Glutamatergic neuron (in vitro differentiated cells): ENCODE data around the gene UBE2E2. TPM values are rescaled to one million over a fixed set of nuclear protein-coding genes. Genes with fewer than 3 reads are reported as not detected.
"Not testable (repeated sequence)": the region's sequence is repeated elsewhere in the genome, so short reads cannot be mapped to it uniquely, and the experiment has no call there.

Experiments used
- DNase-seq: peaks from one replicate; pipeline ENCODE4 v3.0.0; 2022
- H3K27ac Mint-ChIP-seq: one replicate; pipeline ENCODE4 v1.8.0; 2020; ENCODE audit warnings: mild to moderate bottlenecking, mixed read lengths, inconsistent platforms; ENCODE audit not compliant: unreplicated experiment
- H3K27me3 Mint-ChIP-seq: one replicate; pipeline ENCODE4 v1.8.0; 2020; ENCODE audit warnings: mild to moderate bottlenecking, moderate library complexity, mixed read lengths, inconsistent platforms; ENCODE audit not compliant: unreplicated experiment
- H3K36me3 Mint-ChIP-seq: one replicate; pipeline ENCODE4 v1.8.0; 2020; ENCODE audit warnings: mild to moderate bottlenecking, mixed read lengths, inconsistent platforms; ENCODE audit not compliant: unreplicated experiment
- H3K4me1 Mint-ChIP-seq: one replicate; pipeline ENCODE4 v1.8.0; 2020; ENCODE audit warnings: mild to moderate bottlenecking, low read depth, mixed read lengths, inconsistent platforms; ENCODE audit not compliant: unreplicated experiment
- H3K4me3 Mint-ChIP-seq: one replicate; pipeline ENCODE4 v1.8.0; 2020; ENCODE audit warnings: mild to moderate bottlenecking, mixed read lengths, inconsistent platforms; ENCODE audit not compliant: unreplicated experiment
- H3K9me3 Mint-ChIP-seq: one replicate; pipeline ENCODE4 v1.8.0; 2020; ENCODE audit warnings: mild to moderate bottlenecking, moderate library complexity, mixed read lengths, inconsistent platforms; ENCODE audit not compliant: unreplicated experiment
- CTCF ChIP-seq: fragments of 200-600 bp; sonication (generic); IDR thresholded peaks from one replicate; pipeline ENCODE4 v1.5.0; 2021; ENCODE audit not compliant: partially characterized antibody, unreplicated experiment
- total RNA-seq: library from RNA; stranded (reverse); fragmentation: NEBNext Ultra II Directional; extraction: Animal tissue kit (Norgen Biotek cat#: 25700); gene quantifications from one replicate; pipeline ENCODE4 v1.2.1, GENCODE V29; 2021; ENCODE audit not compliant: unreplicated experiment

Gene UBE2E2
- total RNA-seq, 1 donor from 2014 or later, result 40.6 TPM

GRCh38 chr3:23333633-23334032, 130.5 kb downstream of the UBE2E2 start:
- Mint-ChIP-seq H3K27ac (no peak overlapping the region), H3K9me3 (no peaks in the 10 kb centered on the region), H3K27me3 (no peaks in the 10 kb centered on the region), H3K4me1 (peaks cover 7% of the 10 kb centered on the region), H3K4me3 (no peak overlapping the region), H3K36me3 (no peaks in the 10 kb centered on the region)
- no peak for TF ChIP-seq CTCF
- DNase-seq, result no peak

GRCh38 chr3:23336853-23337252, 133.7 kb downstream of the UBE2E2 start:
- not testable (repeated sequence) for H3K27me3 Mint-ChIP-seq, H3K4me1 Mint-ChIP-seq, H3K36me3 Mint-ChIP-seq, H3K27ac Mint-ChIP-seq, H3K9me3 Mint-ChIP-seq, DNase-seq, H3K4me3 Mint-ChIP-seq

- Mint-ChIP-seq H3K36me3 (no peaks in the 10 kb centered on the region), H3K4me3 (no peak overlapping the region), H3K4me1 (peaks cover 7% of the 10 kb centered on the region), H3K27ac (no peak overlapping the region), H3K27me3 (no peaks in the 10 kb centered on the region), H3K9me3 (no peaks in the 10 kb centered on the region)
- no peak for DNase-seq
- no peak for TF ChIP-seq CTCF
Measured at GRCh38 chr3:23341147-23341838, 138.2 kb downstream of the UBE2E2 start.

- Mint-ChIP-seq H3K4me3 (no peak overlapping the region), H3K9me3 (no peaks in the 10 kb centered on the region), H3K27ac (no peak overlapping the region), H3K27me3 (no peaks in the 10 kb centered on the region), H3K4me1 (peaks cover 5% of the 10 kb centered on the region), H3K36me3 (no peaks in the 10 kb centered on the region)
- TF ChIP-seq CTCF, result no peak
- DNase-seq, result no peak
Measured at GRCh38 chr3:23342343-23342742, 139.2 kb downstream of the UBE2E2 start.

- Mint-ChIP-seq H3K27me3 (no peaks in the 10 kb centered on the region), H3K27ac (no peak overlapping the region), H3K4me3 (no peak overlapping the region), H3K36me3 (no peaks in the 10 kb centered on the region), H3K9me3 (no peaks in the 10 kb centered on the region), H3K4me1 (no peaks in the 10 kb centered on the region)
- no peak for DNase-seq
- no peak for TF ChIP-seq CTCF
Measured at GRCh38 chr3:23343509-23343908, 140.4 kb downstream of the UBE2E2 start.
